Activated B cell treated with CpG ODN at 0.5 μM for 24 hours (primary cell): ENCODE measurements around the gene PA2G4. TPM values are rescaled to one million over a fixed set of nuclear protein-coding genes. Genes with fewer than 3 reads are reported as not detected.

Source experiments
- ATAC-seq: fragments of 200-7000 bp; cut with Tn5 transposase; one replicate; pipeline ENCODE4 v1.10.0; 2021; ENCODE audit warnings: low read depth, mild to moderate bottlenecking, moderate library complexity
- CTCF ChIA-PET: fragments of 350-600 bp; sonication (Branson Sonifier 250); formaldehyde crosslinking; loops from one replicate; lab custom pipeline; 2021; ENCODE audit warnings: antibody characterized with exemption; lab: Charles Lee
- POLR2A ChIA-PET: fragments of 350-600 bp; sonication (Branson Sonifier 250); formaldehyde crosslinking; loops from one replicate; lab custom pipeline; 2021; ENCODE audit warnings: antibody characterized with exemption; lab: Charles Lee
- DNase-seq: peaks from one replicate; pipeline ENCODE4 v3.0.0; 2022
- H3K27ac Mint-ChIP-seq: one replicate; pipeline ENCODE4 v1.8.0; 2020; ENCODE audit warnings: mixed read lengths
- H3K27me3 Mint-ChIP-seq: one replicate; pipeline ENCODE4 v1.8.0; 2021; ENCODE audit warnings: mixed read lengths
- H3K36me3 Mint-ChIP-seq: one replicate; pipeline ENCODE4 v1.8.0; 2021; ENCODE audit warnings: low read depth, mixed read lengths
- H3K4me1 Mint-ChIP-seq: one replicate; pipeline ENCODE4 v1.8.0; 2021; ENCODE audit warnings: mixed read lengths
- H3K4me3 Mint-ChIP-seq: one replicate; pipeline ENCODE4 v1.8.0; 2020; ENCODE audit warnings: mild to moderate bottlenecking, mixed read lengths
- H3K9me3 Mint-ChIP-seq: one replicate; pipeline ENCODE4 v1.8.0; 2020; ENCODE audit warnings: mixed read lengths
- CTCF ChIP-seq: fragments of 200-600 bp; IDR thresholded peaks from one replicate; pipeline ENCODE4 v1.8.0; 2022; ENCODE audit warnings: antibody characterized with exemption, mild to moderate bottlenecking
- intact Hi-C: fragments of 100-400 bp; cut with micrococcal nuclease; formaldehyde crosslinking; loops from one replicate; pipeline ENCODE4 v1.15.1; 2024
- total RNA-seq: library from RNA; stranded (reverse); gene quantifications from 2 replicates; pipeline ENCODE4 v1.2.3, GENCODE V29; 2022

PA2G4 gene
- total RNA-seq, 1 donor from 2014 or later, result 137 TPM

GRCh38 chr12:56080556-56081138, 23.7 kb upstream of the PA2G4 start:
- Mint-ChIP-seq H3K36me3 (no peaks in the 10 kb centered on the region), H3K9me3 (no peaks in the 10 kb centered on the region), H3K4me1 (peaks cover 10% of the 10 kb centered on the region), H3K27me3 (peaks cover 22% of the 10 kb centered on the region), H3K4me3 (peak overlapping the region; percentile 88), H3K27ac (no peak overlapping the region)
- CTCF ChIA-PET, result no interaction called here
- no peak for ATAC-seq
- intact Hi-C loops, result no loop called here
- TF ChIP-seq CTCF, result no peak
- no peak for DNase-seq
- POLR2A ChIA-PET, result interaction anchor here (0.6 to 1.8 kb wide), 2 partner anchors 24 to 44 kb away, joined by 9 read pairs; partner anchors contain the start of gene PA2G4

GRCh38 chr12:56081393-56082347, 22.7 kb upstream of the PA2G4 start:
- intact Hi-C loops, result no loop called here
- Mint-ChIP-seq H3K36me3 (no peaks in the 10 kb centered on the region), H3K9me3 (no peaks in the 10 kb centered on the region), H3K27ac (no peak overlapping the region), H3K4me1 (peaks cover 10% of the 10 kb centered on the region), H3K27me3 (peaks cover 22% of the 10 kb centered on the region), H3K4me3 (no peak overlapping the region)
- no peak for DNase-seq
- TF ChIP-seq CTCF, result no peak
- ATAC-seq, result no peak
- CTCF ChIA-PET, result no interaction called here
- POLR2A ChIA-PET, result interaction anchor here (0.6 kb wide), 1 partner anchor 43 kb away, joined by 9 read pairs; no protein-coding TSS in a partner anchor

- Mint-ChIP-seq H3K27ac (no peak overlapping the region), H3K4me3 (no peak overlapping the region), H3K4me1 (peaks cover 10% of the 10 kb centered on the region), H3K36me3 (no peaks in the 10 kb centered on the region), H3K9me3 (no peaks in the 10 kb centered on the region), H3K27me3 (peaks cover 22% of the 10 kb centered on the region)
- ATAC-seq (no peak), DNase-seq (no peak)
- intact Hi-C loops, result no loop called here
- CTCF ChIA-PET, result no interaction called here
- TF ChIP-seq CTCF, result no peak
- POLR2A ChIA-PET, result no interaction called here
These were observed 22.0 kb upstream of the PA2G4 start for GRCh38 chr12:56082382-56082781.

GRCh38 chr12:56082967-56083366, 21.4 kb upstream of the PA2G4 start:
- ChIA-PET CTCF (no interaction called here), POLR2A (no interaction called here)
- intact Hi-C loops, result no loop called here
- Mint-ChIP-seq H3K9me3 (no peaks in the 10 kb centered on the region), H3K36me3 (no peaks in the 10 kb centered on the region), H3K27me3 (peaks cover 22% of the 10 kb centered on the region), H3K4me1 (peaks cover 10% of the 10 kb centered on the region), H3K27ac (no peak overlapping the region), H3K4me3 (no peak overlapping the region)
- ATAC-seq, result no peak
- TF ChIP-seq CTCF, result no peak
- no peak for DNase-seq
